GM12878 (cell line): ENCODE data around the gene PERP. TPM values are rescaled to one million over a fixed set of nuclear protein-coding genes. Genes with fewer than 3 reads are reported as not detected.

Source experiments
- ATAC-seq: fragments of 200-7000 bp; cut with Tn5 transposase; 3 replicates; pipeline ENCODE4 v1.9.1; 2020; ENCODE audit warnings: mild to moderate bottlenecking, moderate library complexity
- BruUV-seq: library from RNA; stranded (reverse); fragments of 400-500 nt; replicated peaks from 2 replicates; lab custom pipeline; 2021; lab: Mats Ljungman, UMichigan
- CTCF ChIA-PET: fragments of 300-600 bp; sonication (Branson Sonifier 250); formaldehyde crosslinking; extraction: SDS; loops from one replicate; lab custom pipeline; 2021; ENCODE audit warnings: inconsistent platforms; lab: Yijun Ruan, JAX
- POLR2A ChIA-PET: fragments of 350-600 bp; formaldehyde crosslinking; extraction: SDS; loops from one replicate; lab custom pipeline; 2021; ENCODE audit warnings: inconsistent platforms; lab: Charles Lee
- RAD21 ChIA-PET: fragments of 300-600 bp; sonication (Branson Sonifier 250); formaldehyde crosslinking; loops from one replicate; lab custom pipeline; 2023; ENCODE audit warnings: antibody characterized with exemption; ENCODE audit not compliant: unreplicated experiment; lab: Charles Lee
- SMC1A ChIA-PET: fragments of 300-600 bp; sonication (Branson Sonifier 250); formaldehyde crosslinking; loops from one replicate; lab custom pipeline; 2023; ENCODE audit not compliant: unreplicated experiment, uncharacterized antibody; lab: Charles Lee
- DNase-seq: peaks from one replicate; pipeline ENCODE4 v3.0.0-alpha.2; 2011; ENCODE audit warnings: low read depth, low spot score
- FAIRE-seq: peaks from 3 replicates; lab custom pipeline; 2011; peaks lifted over from hg19 to GRCh38; lab: Jason Lieb, UNC
- H2AFZ ChIP-seq: 2 replicates; pipeline ENCODE4 v1.6.0; 2011; ENCODE audit warnings: low read depth, low read length, control low read depth; ENCODE audit not compliant: control insufficient read depth
- H3K27ac ChIP-seq: 2 replicates; pipeline ENCODE4 v1.5.1; 2011; ENCODE audit warnings: control low read depth; ENCODE audit not compliant: control insufficient read depth, insufficient read depth
- H3K27me3 ChIP-seq, 2 experiments: replicated peaks in 1 of 2; 2 replicates each; pipeline versions ENCODE4 v1.6.0 to v1.6.1; 2011; ENCODE audit warnings: low read length in 1 of 2; ENCODE audit not compliant: control insufficient read depth in 2 of 2, insufficient read depth in 2 of 2
- H3K36me3 ChIP-seq, 2 experiments: 2 replicates each; pipeline ENCODE4 v1.5.1; 2011; ENCODE audit warnings: low read length in 1 of 2; ENCODE audit not compliant: control insufficient read depth in 2 of 2, insufficient read depth in 2 of 2
- H3K4me1 ChIP-seq: 2 replicates; pipeline ENCODE4 v1.6.1; 2011; ENCODE audit warnings: mild to moderate bottlenecking, low read length, moderate library complexity, mixed read lengths; ENCODE audit not compliant: control insufficient read depth, insufficient read depth
- H3K4me2 ChIP-seq: 2 replicates; pipeline ENCODE4 v1.6.0; 2011; ENCODE audit warnings: control low read depth; ENCODE audit not compliant: control insufficient read depth, insufficient read depth
- H3K4me3 ChIP-seq: fragments of 200-600 bp; sonication (generic); 2 replicates; pipeline ENCODE4 v1.5.1; 2016
- H3K79me2 ChIP-seq: 2 replicates; pipeline ENCODE4 v1.6.0; 2011; ENCODE audit warnings: low read length; ENCODE audit not compliant: control insufficient read depth, insufficient read depth
- H3K9ac ChIP-seq: 2 replicates; pipeline ENCODE4 v1.8.0; 2011; ENCODE audit warnings: low read length, control low read depth, mixed read lengths; ENCODE audit not compliant: control insufficient read depth, insufficient read depth
- H3K9me3 ChIP-seq: replicated peaks from 3 replicates; pipeline ENCODE4 v1.5.1; 2011; ENCODE audit warnings: mild to moderate bottlenecking, low read length; ENCODE audit not compliant: control insufficient read depth, insufficient read depth
- H4K20me1 ChIP-seq: 2 replicates; pipeline ENCODE4 v1.6.0; 2011; ENCODE audit not compliant: control insufficient read depth, insufficient read depth
- BCLAF1 ChIP-seq: fragments of 450-650 bp; IDR thresholded peaks from 2 replicates; pipeline ENCODE4 v1.6.1; 2017; ENCODE audit warnings: antibody characterized with exemption, mild to moderate bottlenecking, moderate library complexity
- BHLHE40 ChIP-seq, 2 experiments: fragments of 450-650 bp in 1 of 2; IDR thresholded peaks; 2 replicates each; pipeline ENCODE4 v1.6.1; 2011 to 2017; ENCODE audit warnings: low read depth in 2 of 2, borderline replicate concordance in 1 of 2, improper control_type of control experiment in 1 of 2, low read length in 1 of 2, mild to moderate bottlenecking in 1 of 2
- ESRRA ChIP-seq: IDR thresholded peaks from 2 replicates; pipeline ENCODE4 v1.6.1; 2012; ENCODE audit warnings: mild to moderate bottlenecking, low read length, improper control_type of control experiment
- EZH2 ChIP-seq: IDR thresholded peaks from 2 replicates; pipeline ENCODE4 v1.6.1; 2012; ENCODE audit warnings: low read depth, mild to moderate bottlenecking, control low read depth, inconsistent platforms, low read length, borderline replicate concordance; ENCODE audit not compliant: control insufficient read depth
- GABPA ChIP-seq: IDR thresholded peaks from 2 replicates; pipeline ENCODE4 v1.6.1; 2014; ENCODE audit warnings: antibody characterized with exemption, low read depth, mild to moderate bottlenecking, inconsistent platforms
- IRF4 ChIP-seq: IDR thresholded peaks from 2 replicates; pipeline ENCODE4 v1.6.1; 2011; ENCODE audit warnings: low read depth, low read length
- NFYB ChIP-seq: IDR thresholded peaks from 2 replicates; pipeline ENCODE4 v1.6.1; 2011; ENCODE audit warnings: low read depth, mild to moderate bottlenecking, low read length, improper control_type of control experiment, moderate library complexity; ENCODE audit not compliant: insufficient read depth
- NR2C1 ChIP-seq: fragments of 450-650 bp; IDR thresholded peaks from 2 replicates; pipeline ENCODE4 v1.6.1; 2017; ENCODE audit warnings: antibody characterized with exemption, mild to moderate bottlenecking, moderate library complexity
- PBX3 ChIP-seq: IDR thresholded peaks from 2 replicates; pipeline ENCODE4 v1.6.1; 2011; ENCODE audit warnings: mild to moderate bottlenecking, low read depth, low read length, moderate library complexity; ENCODE audit not compliant: insufficient replicate concordance
- PML ChIP-seq: IDR thresholded peaks from 2 replicates; pipeline ENCODE4 v1.6.1; 2012; ENCODE audit warnings: low read length, inconsistent platforms
- POLR2AphosphoS5 ChIP-seq: IDR thresholded peaks from 2 replicates; pipeline ENCODE4 v1.6.1; 2011; ENCODE audit warnings: mild to moderate bottlenecking, low read length, inconsistent platforms
- POU2F2 ChIP-seq: IDR thresholded peaks from 3 replicates; pipeline ENCODE4 v1.6.1; 2011; ENCODE audit warnings: low read depth, mild to moderate bottlenecking, low read length, borderline replicate concordance
- RB1 ChIP-seq: fragments of 450-650 bp; formaldehyde crosslinking; IDR thresholded peaks from 2 replicates; pipeline ENCODE4 v1.6.1; 2017; ENCODE audit warnings: mild to moderate bottlenecking, borderline replicate concordance
- RBBP5 ChIP-seq: fragments of 200-600 bp; sonication (generic); conservative IDR thresholded peaks from 2 replicates; pipeline ENCODE4 v1.6.1; 2016
- SMAD1 ChIP-seq: fragments of 450-650 bp; IDR thresholded peaks from 2 replicates; pipeline ENCODE4 v1.6.1; 2018; ENCODE audit warnings: mild to moderate bottlenecking, low read depth; ENCODE audit not compliant: partially characterized antibody
- SMC3 ChIP-seq: IDR thresholded peaks from 2 replicates; pipeline ENCODE4 v1.6.1; 2011; ENCODE audit warnings: low read length, improper control_type of control experiment, borderline replicate concordance
- YBX1 ChIP-seq: fragments of 450-650 bp; IDR thresholded peaks from 2 replicates; pipeline ENCODE4 v1.6.1; 2016; ENCODE audit warnings: antibody characterized with exemption
- WGBS: methylation state at CpG from one replicate; pipeline ENCODE4 v1.1.6; 2016; ENCODE audit warnings: low lambda C conversion rate; ENCODE audit not compliant: insufficient replicate concordance, insufficient coverage; ENCODE audit errors: missing lambda C conversion rate; 5-methylcytosine and 5-hydroxymethylcytosine counted together
- in situ Hi-C: fragments of 300-500 bp; cut with MboI; formaldehyde crosslinking; loops from 9 replicates; pipeline ENCODE4 v1.14.3; 2018; ENCODE audit warnings: mixed read lengths
- intact Hi-C: fragments of 100-400 bp; cut with micrococcal nuclease; formaldehyde crosslinking; loops from one replicate; pipeline ENCODE4 v1.14.2; 2022; ENCODE audit not compliant: unreplicated experiment
- polyA plus RNA-seq, 11 experiments: library from polyadenylated mRNA; depleted of rRNA in 4 of 11; unstranded in 6 of 11; stranded (reverse) in 5 of 11; fragments of >200 nt; fragmentation: Nextera tagmentation in 4 of 11; fragmentation: Illumina TruSeq in 1 of 11; extraction: Ambion mirVana in 4 of 11; extraction: Trizol in 1 of 11; gene quantifications; 1 replicate in 1 of 11; 2 replicates in 10 of 11; pipeline versions ENCODE4 v1.2.1 to v1.2.3, GENCODE V29; 2011 to 2016; ENCODE audit warnings: inconsistent platforms in 2 of 11, missing spikeins in 2 of 11, low read depth in 1 of 11
- total RNA-seq, 4 experiments: library from RNA; depleted of rRNA in 3 of 4; stranded (reverse); fragments of >200 nt in 3 of 4; fragmentation: Illumina TruSeq in 1 of 4; extraction: Trizol in 1 of 4; gene quantifications; 2 replicates each; pipeline versions ENCODE4 v1.2.1 to v1.2.3, GENCODE V29; 2013 to 2021
- TF ChIP-seq, protein P1 (sequence below): IDR thresholded peaks from 2 replicates; pipeline ENCODE4 v1.6.1; 2011; ENCODE audit warnings: low read depth, low read length, improper control_type of control experiment, borderline replicate concordance

The PERP gene
- total and polyA plus RNA-seq, 10 of the 15 experiments (the other 5 are each of a cell fraction or from before 2014, with no cell fraction given): 0.37 to 2.4 (median 0.75) TPM

DNA sequence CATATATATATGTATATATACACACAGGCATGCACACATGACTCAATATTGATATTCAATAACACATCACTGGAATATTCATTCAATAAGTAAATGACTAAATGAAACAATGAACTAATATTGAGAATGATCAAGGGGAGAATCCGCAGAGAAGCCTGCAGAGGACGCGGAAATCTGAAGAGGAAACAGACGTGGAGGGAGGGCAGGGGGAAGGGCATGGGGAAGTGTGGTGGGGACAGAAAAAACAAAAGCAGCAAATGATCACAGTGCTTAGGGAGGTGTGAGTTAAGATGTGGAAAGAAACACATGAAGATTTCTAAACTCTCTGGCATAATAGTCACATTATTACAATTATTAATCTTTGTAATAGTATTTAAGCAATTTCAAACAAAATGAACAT is 14.5 kb downstream of the PERP start:
- ChIA-PET SMC1A (no interaction called here), CTCF (interaction anchor here (0.7 to 1.4 kb wide), 2 partner anchors 86 to 88 kb away, joined by 3 to 8 read pairs; no protein-coding TSS in a partner anchor)

More for the DNA sequence above, 14.5 kb downstream of the PERP start:
- TF ChIP-seq PML: no peak
- TF ChIP-seq, protein P1, sequence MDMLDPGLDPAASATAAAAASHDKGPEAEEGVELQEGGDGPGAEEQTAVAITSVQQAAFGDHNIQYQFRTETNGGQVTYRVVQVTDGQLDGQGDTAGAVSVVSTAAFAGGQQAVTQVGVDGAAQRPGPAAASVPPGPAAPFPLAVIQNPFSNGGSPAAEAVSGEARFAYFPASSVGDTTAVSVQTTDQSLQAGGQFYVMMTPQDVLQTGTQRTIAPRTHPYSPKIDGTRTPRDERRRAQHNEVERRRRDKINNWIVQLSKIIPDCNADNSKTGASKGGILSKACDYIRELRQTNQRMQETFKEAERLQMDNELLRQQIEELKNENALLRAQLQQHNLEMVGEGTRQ: no peak
- no peak for TF ChIP-seq BCLAF1
- no peak for TF ChIP-seq POLR2AphosphoS5
- TF ChIP-seq POU2F2: no peak
- no peak for TF ChIP-seq RBBP5
- no peak for TF ChIP-seq YBX1
- no peak for TF ChIP-seq NFYB
- no peak for TF ChIP-seq GABPA
- no peak for TF ChIP-seq IRF4
- no peak for TF ChIP-seq PBX3
- TF ChIP-seq NR2C1: no peak
- no peak for TF ChIP-seq ESRRA
- TF ChIP-seq SMAD1: no peak
- TF ChIP-seq EZH2: no peak
- TF ChIP-seq SMC3: no peak
- no peak for TF ChIP-seq BHLHE40 (IDR thresholded peaks at IDR 0.05; ENCODE audit: borderline replicate concordance in 1 of 2, low read depth in 2 of 2, low read length in 1 of 2)
- no peak for TF ChIP-seq RB1
- in situ Hi-C loops: no loop called here
- H3K4me1 ChIP-seq: no peaks in the 10 kb centered on the region
- H3K27me3 ChIP-seq: peaks cover 0 to 8% of the 10 kb centered on the region in 2 experiments; a peak in 1 of 4 replicates
- H3K4me3 ChIP-seq: no peak overlapping the region
- H3K9ac ChIP-seq: no peak overlapping the region
- ATAC-seq: no peak
- H3K4me2 ChIP-seq: no peak overlapping the region
- no peak overlapping the region for H2AFZ ChIP-seq
- BruUV-seq: no TSS peak
- H3K9me3 ChIP-seq: no peaks in the 10 kb centered on the region
- no peak overlapping the region for H3K27ac ChIP-seq
- intact Hi-C loops: no loop called here
- WGBS: 30% methylated on average over 4 of the region's 4 CpGs
- ChIA-PET RAD21 (no interaction called here), POLR2A (no interaction called here)
- H4K20me1 ChIP-seq: no peaks in the 10 kb centered on the region
- no peak for DNase-seq
- no peaks in the 10 kb centered on the region for H3K36me3 ChIP-seq
- no peaks in the 10 kb centered on the region for H3K79me2 ChIP-seq
- FAIRE-seq: no peak
